Measurements from ENCODE around the gene KRTAP12-1.
"Not testable (repeated sequence)": the region's sequence is repeated elsewhere in the genome, so short reads cannot be mapped to it uniquely, and the experiment has no call there.

Gene KRTAP12-1

DNA sequence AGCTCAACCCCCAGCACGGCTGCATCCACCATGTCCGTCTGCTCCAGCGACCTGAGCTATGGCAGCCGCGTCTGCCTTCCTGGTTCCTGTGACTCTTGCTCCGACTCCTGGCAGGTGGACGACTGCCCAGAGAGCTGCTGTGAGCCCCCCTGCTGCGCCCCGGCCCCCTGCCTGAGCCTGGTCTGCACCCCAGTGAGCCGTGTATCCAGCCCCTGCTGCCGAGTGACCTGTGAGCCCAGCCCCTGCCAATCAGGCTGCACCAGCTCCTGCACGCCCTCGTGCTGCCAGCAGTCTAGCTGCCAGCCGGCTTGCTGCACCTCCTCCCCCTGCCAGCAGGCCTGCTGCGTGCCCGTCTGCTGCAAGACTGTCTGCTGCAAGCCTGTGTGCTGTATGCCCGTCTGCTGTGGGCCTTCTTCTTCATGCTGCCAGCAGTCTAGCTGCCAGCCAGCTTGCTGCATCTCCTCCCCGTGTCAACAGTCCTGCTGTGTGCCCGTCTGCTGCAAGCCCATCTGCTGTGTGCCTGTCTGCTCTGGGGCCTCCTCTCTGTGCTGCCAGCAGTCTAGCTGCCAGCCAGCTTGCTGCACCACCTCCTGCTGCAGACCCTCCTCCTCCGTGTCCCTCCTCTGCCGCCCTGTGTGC is 15.3 kb upstream of the KRTAP12-1 start, which contains the start of gene KRTAP10-12:
Gene KRTAP10-12 (plus strand): TSS at position 1 of the 639 bp plus-strand sequence. CDS start 30 bp downstream, at position 31.
- not testable (repeated sequence) for DNase-seq

DNA sequence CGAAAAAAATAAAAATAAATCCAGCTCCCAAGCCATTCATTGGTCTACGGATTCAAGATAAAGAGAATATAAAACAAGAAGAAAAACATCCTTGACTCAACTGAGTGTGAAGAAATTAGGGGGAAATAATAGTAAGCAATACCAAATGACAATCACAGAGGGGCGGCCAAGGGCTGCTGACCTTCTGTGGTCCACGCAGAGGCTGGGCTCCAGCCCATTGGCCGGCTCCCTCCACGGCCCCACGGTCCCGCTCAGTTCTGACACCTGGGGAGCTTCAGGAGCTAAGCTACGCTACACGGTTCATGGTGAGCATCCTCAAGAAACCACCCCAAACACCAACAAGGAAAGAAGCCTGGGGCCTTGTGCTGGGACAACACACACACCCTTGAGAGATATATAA is 14.6 kb upstream of the KRTAP12-1 start:
- no peak for DNase-seq

DNA sequence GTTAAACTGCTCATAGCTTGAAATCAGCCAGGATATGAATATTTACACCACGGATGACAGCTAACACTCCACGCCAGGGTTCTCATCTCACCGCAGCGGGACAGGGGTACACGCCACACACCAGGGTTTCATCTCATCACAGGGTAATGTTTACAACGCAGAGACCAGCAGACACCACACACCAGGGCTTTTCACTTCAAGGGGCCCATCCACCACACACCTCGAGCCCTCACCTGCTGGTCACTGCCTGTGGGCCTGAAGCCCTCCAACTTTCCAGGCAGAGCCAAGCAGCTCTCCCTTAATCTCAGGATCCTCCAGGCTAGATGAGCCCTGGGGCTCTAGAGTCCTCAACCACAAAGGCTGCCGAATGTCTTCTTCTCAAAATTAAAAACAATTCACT is 13.7 kb upstream of the KRTAP12-1 start:
- no peak for DNase-seq

DNA sequence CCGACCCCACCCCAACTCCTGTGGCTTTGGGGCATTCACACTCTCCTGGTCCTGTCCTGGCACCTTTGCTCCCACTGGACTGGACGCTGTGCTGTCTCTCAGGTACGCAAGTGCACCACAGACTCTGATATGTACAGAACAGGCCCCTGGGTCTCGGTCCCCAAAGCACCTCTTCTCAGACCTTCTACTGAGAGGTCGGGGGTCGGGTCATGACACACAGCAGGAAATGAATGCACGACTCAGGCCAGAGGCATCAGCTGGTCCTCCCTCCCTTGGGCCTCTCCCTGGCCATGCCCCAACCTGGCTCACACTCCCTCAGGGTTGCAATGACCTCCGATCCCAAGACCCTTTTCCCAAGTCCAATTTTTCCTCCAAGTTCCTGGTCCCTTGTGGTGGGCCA is 13.2 kb upstream of the KRTAP12-1 start:
- no peak for DNase-seq

DNA sequence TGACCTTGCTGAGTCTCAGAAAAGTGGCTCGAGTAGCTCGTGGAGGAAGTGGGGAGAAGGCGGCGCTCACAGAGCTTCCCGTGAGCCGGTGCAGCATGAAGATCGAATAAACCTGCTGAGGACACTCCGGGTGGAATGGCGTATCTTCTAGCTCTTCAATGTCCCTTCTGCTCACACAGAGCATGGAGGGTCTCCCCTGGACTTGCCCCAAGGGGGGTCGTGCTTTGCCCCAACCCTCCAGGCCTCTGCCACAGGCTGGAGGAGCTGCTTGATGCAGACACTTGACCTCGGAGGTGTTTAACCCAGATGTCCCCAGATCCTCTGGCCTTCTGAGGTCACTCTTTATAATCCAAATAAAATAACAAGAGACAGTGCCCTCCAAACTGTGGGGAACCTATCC is 12.8 kb upstream of the KRTAP12-1 start:
- DNase-seq, result no peak

DNA sequence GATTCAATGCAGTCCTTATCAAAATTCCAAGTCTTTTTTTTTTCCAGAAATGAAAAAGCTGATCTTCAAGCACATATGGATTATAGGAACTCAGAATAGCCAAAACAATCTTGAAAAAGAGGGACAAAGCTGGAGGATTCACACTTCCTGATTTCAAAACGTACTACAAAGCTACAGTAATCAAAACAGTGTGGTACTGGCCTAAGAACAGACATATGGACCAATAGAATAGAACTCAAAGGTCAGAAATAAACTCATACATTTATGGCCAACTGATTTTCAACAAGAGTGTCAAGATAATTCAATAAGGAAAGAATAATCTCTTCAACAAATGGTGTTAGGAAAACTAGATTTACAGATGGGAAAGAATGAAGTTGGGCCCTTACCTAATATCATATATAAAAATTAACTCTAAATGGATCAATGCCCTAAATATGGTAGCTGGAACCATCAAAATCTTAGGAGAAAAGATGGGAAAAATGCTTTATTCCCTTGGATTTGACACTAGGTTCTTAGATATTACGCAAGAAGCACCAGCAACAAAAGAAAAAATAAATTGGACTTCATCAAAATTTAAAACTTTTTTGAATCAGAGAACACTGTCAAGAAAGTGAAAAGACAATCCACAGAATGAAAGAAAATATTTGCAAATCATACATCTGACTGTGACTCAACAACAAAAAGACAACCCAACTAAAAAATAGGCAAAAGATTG is 11.0 kb upstream of the KRTAP12-1 start:
- no peak for DNase-seq

- no peak for DNase-seq
Measured at GRCh38 chr21:44691686-44692085, 9.7 kb upstream of the KRTAP12-1 start.

- not testable (repeated sequence) for DNase-seq
Measured at GRCh38 chr21:44689740-44690139, 7.8 kb upstream of the KRTAP12-1 start.

GRCh38 chr21:44687671-44688070 is 5.7 kb upstream of the KRTAP12-1 start:
- no peak for DNase-seq

- DNase-seq, result no peak
Measured at GRCh38 chr21:44686843-44687561, 5.0 kb upstream of the KRTAP12-1 start.

GRCh38 chr21:44686000-44686781 is 4.2 kb upstream of the KRTAP12-1 start:
- DNase-seq, result no peak

DNA sequence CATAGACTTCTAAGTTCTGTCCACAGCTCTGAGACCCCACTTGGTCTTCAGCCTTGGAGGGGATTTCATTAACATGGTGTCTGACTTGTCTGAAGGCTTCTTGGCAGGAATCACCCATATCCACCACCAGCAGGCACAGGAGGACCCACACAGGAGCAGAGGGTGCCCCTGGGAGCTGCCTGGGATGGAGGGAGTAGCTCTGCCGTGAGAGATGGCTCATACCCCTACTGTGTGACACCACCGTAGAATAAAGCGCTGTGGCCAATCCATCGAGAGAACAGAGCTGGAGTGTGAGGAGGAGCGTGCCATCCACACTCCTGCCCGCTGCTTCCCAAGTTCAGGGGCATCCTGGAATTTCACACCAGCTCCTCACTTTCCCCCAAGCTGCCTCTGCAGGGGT is 3.1 kb upstream of the KRTAP12-1 start:
- DNase-seq, result not testable (repeated sequence)

DNA sequence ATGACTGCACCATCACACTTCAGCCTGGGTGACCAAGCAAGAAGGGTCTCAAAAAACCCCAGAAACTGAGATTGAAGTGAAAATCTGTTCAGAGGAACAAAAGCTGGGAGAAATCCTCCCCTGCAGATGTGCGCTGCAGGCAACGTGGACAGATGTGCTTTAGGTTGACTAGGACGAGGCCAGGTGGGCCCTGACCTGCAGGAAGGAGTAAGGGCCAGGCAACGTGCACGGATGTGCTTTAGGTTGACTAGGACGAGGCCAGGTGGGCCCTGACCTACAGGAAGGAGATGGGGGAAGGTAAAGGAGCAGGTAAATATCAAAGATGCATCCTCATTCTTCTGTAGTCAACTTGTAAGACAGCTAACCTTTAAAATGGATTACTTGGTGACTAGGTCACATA is 2.5 kb upstream of the KRTAP12-1 start:
- no peak for DNase-seq

DNA sequence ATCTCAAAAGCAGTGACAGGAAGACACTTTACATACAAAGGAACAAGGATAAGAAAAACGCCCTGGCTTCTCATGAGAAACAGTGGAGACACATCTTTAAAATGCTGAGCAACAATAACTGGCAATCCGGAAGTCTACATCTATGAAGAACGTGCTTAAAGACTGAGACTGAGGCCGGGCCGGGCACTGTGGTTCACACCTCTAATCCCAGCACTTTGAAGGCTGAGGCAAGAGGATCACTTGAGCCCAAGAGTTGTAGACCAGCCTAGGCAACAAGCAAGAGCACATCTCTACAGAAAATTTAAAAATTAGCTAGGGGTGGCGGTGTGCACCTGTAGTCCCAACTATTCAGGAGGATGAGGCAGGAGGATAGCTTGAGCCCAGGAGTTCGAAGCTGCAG is 2.1 kb upstream of the KRTAP12-1 start:
- no peak for DNase-seq

DNA sequence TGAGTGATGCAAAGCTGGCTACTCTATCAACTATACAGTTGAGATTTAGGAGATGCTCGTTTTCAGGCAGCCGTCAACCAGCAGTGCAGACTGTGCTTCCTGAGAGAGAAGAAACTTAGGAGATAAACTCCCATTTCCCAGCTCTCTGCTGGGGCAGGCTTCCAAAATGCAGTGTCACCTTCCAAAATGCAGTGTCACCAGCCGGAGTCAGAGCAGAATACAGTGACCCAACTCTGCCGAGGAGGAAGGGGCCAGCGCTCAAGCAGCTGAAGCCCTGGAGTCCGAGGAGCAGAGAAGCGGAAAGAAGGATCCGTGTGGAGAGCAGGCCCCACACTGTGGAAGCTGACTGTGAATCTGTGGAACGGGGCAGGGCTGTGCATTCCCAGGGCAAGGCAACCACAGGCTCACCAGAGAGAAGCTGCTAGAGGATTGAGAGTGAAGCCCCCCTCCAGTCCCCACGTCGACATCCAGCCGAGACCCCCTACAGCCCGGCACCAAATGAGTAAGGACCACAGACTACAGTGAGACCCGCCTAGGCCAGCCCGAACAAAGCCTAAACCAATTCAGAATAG is 703 bp upstream of the KRTAP12-1 start:
- no peak for DNase-seq

GRCh38 chr21:44681152-44681551 is 811 bp downstream of the KRTAP12-1 start:
- DNase-seq, result no peak

- no peak for DNase-seq
Measured at GRCh38 chr21:44677881-44678280, 4.1 kb downstream of the KRTAP12-1 start.

DNA sequence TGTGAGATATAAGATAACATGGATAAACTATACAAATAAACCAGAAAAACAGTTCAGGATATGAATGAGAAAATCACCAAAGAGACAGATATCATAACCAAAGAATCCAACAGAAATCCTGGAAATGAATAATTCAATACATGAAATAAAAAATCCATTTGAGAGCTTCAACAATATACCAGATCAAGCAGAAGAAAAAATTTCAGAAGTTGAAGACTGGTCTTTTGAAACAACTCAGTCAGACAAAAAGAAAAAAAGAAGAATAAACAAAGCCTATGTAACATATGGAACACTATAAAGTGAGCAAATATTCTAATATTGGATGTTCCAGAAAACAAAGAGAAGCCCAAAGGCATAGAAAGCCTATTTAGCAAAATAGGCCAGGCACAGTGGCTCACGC is 10.1 kb downstream of the KRTAP12-1 start:
- no peak for DNase-seq

- no peak for DNase-seq
Measured at GRCh38 chr21:44670642-44671432, 11.1 kb downstream of the KRTAP12-1 start.

DNA sequence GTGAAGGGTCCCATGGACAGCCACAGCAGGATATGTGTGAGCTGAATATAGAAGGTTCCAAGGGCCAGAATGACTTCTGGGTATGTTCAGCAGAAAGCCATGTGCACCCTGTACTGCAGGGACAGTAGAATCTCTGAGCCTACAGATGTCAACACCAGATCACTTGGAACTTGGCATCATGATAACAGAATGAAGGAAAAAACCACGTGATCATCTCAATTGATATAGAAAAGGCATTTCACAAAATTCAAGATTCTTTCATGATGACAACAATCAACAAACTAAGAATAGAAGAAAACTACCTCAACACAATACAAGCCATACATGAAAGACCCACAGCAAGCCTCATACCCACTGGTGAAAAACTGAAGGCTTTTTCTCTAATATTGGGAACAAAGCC is 14.4 kb downstream of the KRTAP12-1 start:
- DNase-seq, result no peak

GRCh38 chr21:44666401-44667320 is 15.3 kb downstream of the KRTAP12-1 start, which contains the start of gene KRTAP12-2:
KRTAP12-2 (minus strand) TSS chr21:44666927; CDS start chr21:44666886, 41 bp downstream.
- DNase-seq, result no peak
